DOHH2 (cell line): ENCODE results near the gene SLC39A13.

Experiments used
- EZH2phosphoT487 ChIP-seq: fragments of 200-600 bp; sonication (generic); IDR thresholded peaks from 2 replicates; pipeline ENCODE4 v1.6.1; 2017; ENCODE audit warnings: borderline replicate concordance, mild to moderate bottlenecking, antibody characterized with exemption, low read length, moderate library complexity, mixed read lengths
- TF ChIP-seq, protein P1 (sequence below): fragments of 200-600 bp; sonication (generic); IDR thresholded peaks from one replicate; pipeline ENCODE4 v1.5.1; 2014; ENCODE audit warnings: antibody characterized with exemption, mild to moderate bottlenecking, low read depth, low read length; ENCODE audit not compliant: poor library complexity, severe bottlenecking

DNA sequence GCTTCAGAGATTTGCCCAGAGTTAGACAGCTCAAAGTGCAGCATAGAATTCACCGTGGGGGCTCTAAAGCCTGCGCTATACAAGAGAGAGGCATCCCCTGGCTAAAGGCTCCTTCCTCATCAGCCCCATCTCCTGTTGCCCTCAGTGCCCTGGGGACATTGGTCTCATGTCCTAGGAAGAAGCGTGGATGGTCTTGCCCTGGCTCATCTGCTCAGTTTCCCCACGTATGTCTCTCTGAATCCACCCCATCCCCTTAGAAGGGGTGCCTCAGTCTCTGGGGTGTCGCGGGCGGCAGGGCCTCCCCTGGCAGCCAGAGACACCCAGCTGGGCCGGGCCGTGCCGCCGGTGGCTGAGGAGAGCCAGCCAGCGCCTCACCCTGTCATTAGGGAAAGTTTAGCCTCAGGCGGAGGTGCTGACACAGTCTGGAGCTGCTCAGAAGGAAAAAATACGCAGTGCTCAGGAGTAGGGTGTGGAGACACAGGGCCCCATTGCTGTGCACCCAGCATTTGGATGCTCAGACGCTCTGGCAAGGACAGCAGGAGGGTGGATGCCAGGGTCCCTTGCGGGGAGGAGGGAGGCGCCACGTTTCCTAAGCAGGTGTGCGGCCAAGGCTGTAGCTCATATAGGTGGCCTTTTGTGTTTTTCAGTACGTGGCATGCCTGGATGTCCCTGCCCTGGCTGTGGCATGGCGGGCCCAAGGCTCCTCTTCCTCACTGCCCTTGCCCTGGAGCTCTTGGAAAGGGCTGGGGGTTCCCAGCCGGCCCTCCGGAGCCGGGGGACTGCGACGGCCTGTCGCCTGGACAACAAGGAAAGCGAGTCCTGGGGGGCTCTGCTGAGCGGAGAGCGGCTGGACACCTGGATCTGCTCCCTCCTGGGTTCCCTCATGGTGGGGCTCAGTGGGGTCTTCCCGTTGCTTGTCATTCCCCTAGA is 1.3 kb downstream of the SLC39A13 start:
- TF ChIP-seq, protein P1, sequence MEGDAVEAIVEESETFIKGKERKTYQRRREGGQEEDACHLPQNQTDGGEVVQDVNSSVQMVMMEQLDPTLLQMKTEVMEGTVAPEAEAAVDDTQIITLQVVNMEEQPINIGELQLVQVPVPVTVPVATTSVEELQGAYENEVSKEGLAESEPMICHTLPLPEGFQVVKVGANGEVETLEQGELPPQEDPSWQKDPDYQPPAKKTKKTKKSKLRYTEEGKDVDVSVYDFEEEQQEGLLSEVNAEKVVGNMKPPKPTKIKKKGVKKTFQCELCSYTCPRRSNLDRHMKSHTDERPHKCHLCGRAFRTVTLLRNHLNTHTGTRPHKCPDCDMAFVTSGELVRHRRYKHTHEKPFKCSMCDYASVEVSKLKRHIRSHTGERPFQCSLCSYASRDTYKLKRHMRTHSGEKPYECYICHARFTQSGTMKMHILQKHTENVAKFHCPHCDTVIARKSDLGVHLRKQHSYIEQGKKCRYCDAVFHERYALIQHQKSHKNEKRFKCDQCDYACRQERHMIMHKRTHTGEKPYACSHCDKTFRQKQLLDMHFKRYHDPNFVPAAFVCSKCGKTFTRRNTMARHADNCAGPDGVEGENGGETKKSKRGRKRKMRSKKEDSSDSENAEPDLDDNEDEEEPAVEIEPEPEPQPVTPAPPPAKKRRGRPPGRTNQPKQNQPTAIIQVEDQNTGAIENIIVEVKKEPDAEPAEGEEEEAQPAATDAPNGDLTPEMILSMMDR, result no peak
- no peak for TF ChIP-seq EZH2phosphoT487
